Parathyroid adenoma (tissue), 2 donors: ENCODE data around the gene ZFAND3.

Experiments used
- H2AFZ ChIP-seq: fragments of 300-600 bp; sonication (generic); one replicate; pipeline ENCODE4 v1.7.0; 2017; ENCODE audit warnings: antibody characterized with exemption, mild to moderate bottlenecking
- H3K27ac ChIP-seq: fragments of 300-600 bp; sonication (generic); one replicate; pipeline ENCODE4 v1.7.0; 2017
- H3K27me3 ChIP-seq: fragments of 300-600 bp; sonication (generic); one replicate; pipeline ENCODE4 v1.7.0; 2017; ENCODE audit warnings: low read length; ENCODE audit not compliant: control insufficient read depth, insufficient read depth
- H3K36me3 ChIP-seq: fragments of 300-600 bp; sonication (generic); one replicate; pipeline ENCODE4 v1.7.0; 2017; ENCODE audit warnings: low read length; ENCODE audit not compliant: control insufficient read depth, insufficient read depth
- H3K4me1 ChIP-seq: fragments of 300-600 bp; sonication (generic); one replicate; pipeline ENCODE4 v1.7.0; 2017; ENCODE audit warnings: control low read depth
- H3K4me2 ChIP-seq: fragments of 300-600 bp; sonication (generic); one replicate; pipeline ENCODE4 v1.7.0; 2017; ENCODE audit warnings: low read length
- H3K4me3 ChIP-seq: fragments of 300-600 bp; sonication (generic); one replicate; pipeline ENCODE4 v1.7.0; 2017; ENCODE audit warnings: low read depth, low read length
- H3K79me2 ChIP-seq: fragments of 300-600 bp; sonication (generic); one replicate; pipeline ENCODE4 v1.7.0; 2017; ENCODE audit warnings: control low read depth
- H3K9ac ChIP-seq: fragments of 300-600 bp; sonication (generic); one replicate; pipeline ENCODE4 v1.7.0; 2017; ENCODE audit warnings: mild to moderate bottlenecking
- H3K9me3 ChIP-seq: fragments of 300-600 bp; sonication (generic); one replicate; pipeline ENCODE4 v1.7.0; 2017; ENCODE audit warnings: low read length; ENCODE audit not compliant: control insufficient read depth
- CTCF ChIP-seq: fragments of 300-600 bp; sonication (generic); IDR thresholded peaks from one replicate; pipeline ENCODE4 v1.7.0; 2017; ENCODE audit warnings: antibody characterized with exemption, mild to moderate bottlenecking
- donor health status: primary hyperparathyroidism.

The ZFAND3 gene

GRCh38 chr6:37916149-37916548 lies 96.6 kb downstream of the ZFAND3 start:
- H3K9me3 ChIP-seq: no peaks in the 10 kb centered on the region
- H3K79me2 ChIP-seq: peaks cover 67% of the 10 kb centered on the region
- no peak overlapping the region for H3K27ac ChIP-seq
- H3K27me3 ChIP-seq: no peaks in the 10 kb centered on the region
- H3K4me1 ChIP-seq: peaks cover 7% of the 10 kb centered on the region
- H3K4me3 ChIP-seq: no peak overlapping the region
- no peaks in the 10 kb centered on the region for H3K36me3 ChIP-seq
- no peak overlapping the region for H3K9ac ChIP-seq
- no peak for TF ChIP-seq CTCF
- H3K4me2 ChIP-seq: no peak overlapping the region
- no peak overlapping the region for H2AFZ ChIP-seq

DNA sequence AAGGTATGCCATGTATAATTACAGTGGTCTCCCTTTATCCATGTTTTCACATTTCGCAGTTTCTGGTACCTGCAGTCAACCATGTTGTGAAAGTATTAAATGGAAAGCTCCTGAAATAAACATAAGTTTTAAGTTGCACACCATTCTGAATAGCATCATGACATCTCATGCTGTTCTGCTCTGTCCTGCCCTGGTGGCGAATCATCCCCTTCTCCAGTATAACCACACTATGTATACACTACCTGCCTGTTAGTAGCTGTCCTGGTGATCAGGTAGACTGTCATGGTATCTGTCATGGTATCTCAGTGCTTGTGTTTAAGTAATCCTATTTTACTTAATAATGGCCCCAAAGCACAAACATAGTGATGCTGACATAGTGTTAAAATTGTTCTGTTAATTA lies 97.1 kb downstream of the ZFAND3 start:
- Histone ChIP-seq H3K27me3 (no peaks in the 10 kb centered on the region), H3K27ac (no peak overlapping the region), H3K79me2 (peaks cover 63% of the 10 kb centered on the region), H3K9me3 (no peaks in the 10 kb centered on the region), H2AFZ (no peak overlapping the region), H3K4me2 (no peak overlapping the region), H3K9ac (no peak overlapping the region), H3K36me3 (no peaks in the 10 kb centered on the region), H3K4me1 (peaks cover 7% of the 10 kb centered on the region), H3K4me3 (no peak overlapping the region)
- TF ChIP-seq CTCF: no peak

DNA sequence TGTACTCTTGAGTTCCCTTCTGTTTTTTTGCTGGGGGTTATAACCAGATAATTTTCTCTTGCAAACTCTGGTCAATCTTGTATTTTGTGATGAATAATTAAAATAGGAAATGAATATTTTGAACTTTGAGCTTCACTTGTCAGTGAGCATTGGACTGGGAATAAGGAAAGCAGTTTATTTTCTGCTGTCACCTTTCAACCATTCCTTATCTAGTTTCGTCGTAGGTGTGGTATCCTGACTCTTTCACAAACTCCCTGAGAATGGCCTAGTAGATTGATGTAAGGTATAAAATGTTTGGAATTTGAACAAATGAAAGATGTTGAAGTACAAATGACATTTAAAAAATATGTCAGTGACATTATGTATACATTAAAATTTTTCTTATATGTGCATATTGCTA lies 98.0 kb downstream of the ZFAND3 start:
- no peak overlapping the region for H3K27ac ChIP-seq
- no peak overlapping the region for H3K4me3 ChIP-seq
- no peaks in the 10 kb centered on the region for H3K9me3 ChIP-seq
- no peak for TF ChIP-seq CTCF
- H3K4me1 ChIP-seq: peaks cover 7% of the 10 kb centered on the region
- H2AFZ ChIP-seq: no peak overlapping the region
- no peaks in the 10 kb centered on the region for H3K27me3 ChIP-seq
- no peak overlapping the region for H3K9ac ChIP-seq
- peaks cover 63% of the 10 kb centered on the region for H3K79me2 ChIP-seq
- H3K4me2 ChIP-seq: no peak overlapping the region
- H3K36me3 ChIP-seq: no peaks in the 10 kb centered on the region

GRCh38 chr6:37919417-37920157 lies 100.1 kb downstream of the ZFAND3 start:
- Histone ChIP-seq H3K4me2 (no peak overlapping the region), H3K4me1 (peaks cover 7% of the 10 kb centered on the region), H3K36me3 (no peaks in the 10 kb centered on the region), H3K79me2 (peaks cover 65% of the 10 kb centered on the region), H3K27me3 (no peaks in the 10 kb centered on the region), H3K9me3 (no peaks in the 10 kb centered on the region), H3K4me3 (no peak overlapping the region), H3K9ac (no peak overlapping the region), H2AFZ (no peak overlapping the region), H3K27ac (no peak overlapping the region)
- no peak for TF ChIP-seq CTCF

DNA sequence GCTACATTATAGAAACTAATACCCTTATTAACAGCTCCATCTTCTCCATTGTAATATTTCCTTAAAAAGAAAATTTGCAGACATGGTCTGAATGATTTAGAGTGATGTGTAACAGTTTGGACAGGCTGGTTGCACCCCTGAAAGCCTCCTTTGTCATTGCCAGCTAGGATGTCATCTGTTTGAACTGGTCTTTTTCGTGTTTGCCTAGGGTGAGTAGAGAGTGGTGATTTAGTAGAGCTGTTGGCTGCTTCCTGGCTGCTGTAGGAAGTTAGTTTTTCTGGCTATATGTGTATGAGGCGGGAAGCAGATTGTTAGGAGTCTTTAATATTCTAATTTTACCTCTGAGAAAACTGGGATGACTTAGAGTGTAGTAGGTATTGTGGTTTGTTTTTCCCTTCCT lies 101.1 kb downstream of the ZFAND3 start:
- Histone ChIP-seq H3K27me3 (no peaks in the 10 kb centered on the region), H3K79me2 (peaks cover 68% of the 10 kb centered on the region), H3K4me3 (no peak overlapping the region)

More for the DNA sequence above, 101.1 kb downstream of the ZFAND3 start:
- Histone ChIP-seq H3K36me3 (no peaks in the 10 kb centered on the region), H2AFZ (no peak overlapping the region), H3K4me1 (peaks cover 4% of the 10 kb centered on the region), H3K4me2 (no peak overlapping the region), H3K9me3 (no peaks in the 10 kb centered on the region), H3K27ac (no peak overlapping the region), H3K9ac (no peak overlapping the region)
- TF ChIP-seq CTCF: no peak
